ENCODE data around the gene HOXA5.

The HOXA5 gene

GRCh38 chr7:27103489-27104226 is 39.8 kb downstream of the HOXA5 start:
- H3K4me3 Mint-ChIP-seq = peak overlapping the region; percentile 83 to 96 (median 85)

GRCh38 chr7:27102581-27103442 is 40.7 kb downstream of the HOXA5 start, which contains the start of gene HOXA2:
Gene HOXA2, minus strand, starts transcription at chr7:27102683. Its CDS starts 183 bp downstream, at chr7:27102500.
- Mint-ChIP-seq H3K27ac (peak within 1 kb of the TSS; percentile 99 to 100 (median 100)), H3K4me1 (peaks cover 87% of the 10 kb centered on the region), H3K4me3 (peak within 1 kb of the TSS; percentile 94 to 97 (median 96)), H3K9me3 (no peaks in the 10 kb centered on the region), H3K36me3 (ENCODE audit: low read depth) (peaks cover 43% of the 10 kb centered on the region), H3K27me3 (ENCODE audit: low read depth) (peaks cover 38% of the 10 kb centered on the region)
- TF ChIP-seq CTCF (IDR thresholded peaks at IDR 0.05; ENCODE audit: unreplicated experiment in 3 of 3) = no peak

More at GRCh38 chr7:27103489-27104226, 39.8 kb downstream of the HOXA5 start:
- peaks cover 87% of the 10 kb centered on the region for H3K4me1 Mint-ChIP-seq
- peaks cover 38% of the 10 kb centered on the region for H3K27me3 Mint-ChIP-seq (ENCODE audit: low read depth)
- H3K9me3 Mint-ChIP-seq = no peaks in the 10 kb centered on the region
- TF ChIP-seq CTCF (IDR thresholded peaks at IDR 0.05; ENCODE audit: unreplicated experiment in 3 of 3) = no peak
- peak overlapping the region; percentile 99 to 100 (median 100) for H3K27ac Mint-ChIP-seq
- peaks cover 47% of the 10 kb centered on the region for H3K36me3 Mint-ChIP-seq (ENCODE audit: low read depth)

GRCh38 chr7:27101957-27102580 is 41.4 kb downstream of the HOXA5 start:
- H3K27me3 Mint-ChIP-seq (ENCODE audit: low read depth) = peaks cover 38% of the 10 kb centered on the region
- peak overlapping the region; percentile 94 to 97 (median 96) for H3K4me3 Mint-ChIP-seq
- no peaks in the 10 kb centered on the region for H3K9me3 Mint-ChIP-seq
- no peak for TF ChIP-seq CTCF (IDR thresholded peaks at IDR 0.05; ENCODE audit: unreplicated experiment in 3 of 3)
- H3K27ac Mint-ChIP-seq = peak overlapping the region; percentile 99 to 100 (median 100)
- peaks cover 87% of the 10 kb centered on the region for H3K4me1 Mint-ChIP-seq
- H3K36me3 Mint-ChIP-seq (ENCODE audit: low read depth) = peaks cover 38% of the 10 kb centered on the region

- H3K27ac Mint-ChIP-seq = peak overlapping the region; percentile 99 to 100 (median 99)
- H3K9me3 Mint-ChIP-seq = no peaks in the 10 kb centered on the region
- peaks cover 84% of the 10 kb centered on the region for H3K4me1 Mint-ChIP-seq
- H3K36me3 Mint-ChIP-seq (ENCODE audit: low read depth) = peaks cover 38% of the 10 kb centered on the region
- TF ChIP-seq CTCF (IDR thresholded peaks at IDR 0.05; ENCODE audit: unreplicated experiment in 3 of 3) = no peak
- peak overlapping the region; percentile 94 to 97 (median 96) for H3K4me3 Mint-ChIP-seq
- H3K27me3 Mint-ChIP-seq (ENCODE audit: low read depth) = peaks cover 38% of the 10 kb centered on the region
Measured at GRCh38 chr7:27101171-27101956, 42.1 kb downstream of the HOXA5 start.

GRCh38 chr7:27100694-27101170 is 42.7 kb downstream of the HOXA5 start:
- TF ChIP-seq CTCF (IDR thresholded peaks at IDR 0.05; ENCODE audit: unreplicated experiment in 3 of 3) = no peak
- Mint-ChIP-seq H3K36me3 (ENCODE audit: low read depth) (peaks cover 33% of the 10 kb centered on the region), H3K9me3 (no peaks in the 10 kb centered on the region), H3K4me1 (peaks cover 78% of the 10 kb centered on the region), H3K4me3 (peak overlapping the region; percentile 94 to 97 (median 96)), H3K27ac (peak overlapping the region; percentile 99 to 100 (median 99)), H3K27me3 (ENCODE audit: low read depth) (peaks cover 36% of the 10 kb centered on the region)

Measured in nephron (organoid).